BE2C (cell line): ENCODE data around the gene MAPK7.

Experiments
- DNase-seq: peaks from one replicate; pipeline ENCODE4 v3.0.0-alpha.2; 2020
- H3K27me3 ChIP-seq: fragments of 250-450 bp; sonication (Bioruptor Pico); 2 replicates; pipeline ENCODE4 v1.5.1; 2020; ENCODE audit warnings: mild to moderate bottlenecking
- H3K36me3 ChIP-seq: fragments of 250-450 bp; sonication (Bioruptor Pico); 2 replicates; pipeline ENCODE4 v1.5.1; 2020; ENCODE audit warnings: mild to moderate bottlenecking
- H3K4me1 ChIP-seq: fragments of 250-450 bp; sonication (Bioruptor Pico); 2 replicates; pipeline ENCODE4 v1.5.1; 2020
- H3K4me3 ChIP-seq: 2 replicates; pipeline ENCODE4 v1.5.1; 2011; ENCODE audit warnings: low read depth, low read length
- H3K9me3 ChIP-seq: fragments of 250-450 bp; sonication (Bioruptor Pico); 2 replicates; pipeline ENCODE4 v1.5.1; 2020
- TF ChIP-seq, protein P1 (sequence below): IDR thresholded peaks from 2 replicates; pipeline ENCODE4 v1.5.1; 2012; ENCODE audit warnings: mild to moderate bottlenecking, low read depth, low read length

Gene MAPK7

DNA sequence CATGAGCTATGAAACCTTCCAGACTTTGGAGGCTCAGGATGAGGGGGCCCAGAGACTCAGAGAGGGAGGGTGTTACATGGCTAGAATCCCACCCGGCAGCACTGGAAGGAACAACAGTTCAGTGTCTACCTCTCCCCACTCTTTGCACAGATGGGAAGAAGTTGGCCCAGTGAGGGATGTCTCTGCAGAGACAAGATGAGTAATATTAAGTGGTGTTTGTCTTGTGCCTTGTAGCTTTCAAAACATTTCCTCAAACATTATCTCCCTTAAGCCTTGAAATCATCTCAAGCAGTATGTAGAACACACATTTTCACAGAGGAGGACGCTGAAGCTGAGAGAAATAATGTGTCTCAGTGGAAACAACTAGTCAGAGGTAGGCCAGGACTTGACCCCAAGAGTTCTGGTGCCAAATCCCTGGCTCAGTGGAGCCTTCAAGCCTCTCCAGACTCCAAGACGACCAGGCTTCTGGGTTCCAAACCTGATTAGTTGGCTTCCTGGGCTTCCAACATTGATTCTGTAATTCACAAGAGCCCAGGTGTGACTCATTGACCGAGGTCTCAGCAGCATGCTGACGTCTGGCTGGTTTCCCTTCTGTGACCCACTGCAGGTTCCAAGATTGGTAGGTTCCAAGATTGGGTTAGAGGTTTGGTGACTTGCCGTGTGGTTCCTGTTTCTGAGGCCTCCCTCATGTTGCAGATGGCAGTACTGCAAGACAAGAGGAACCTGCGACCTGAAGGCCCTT, 40.1 kb downstream of the MAPK7 start:
- Histone ChIP-seq H3K9me3 (no peaks in the 10 kb centered on the region), H3K36me3 (no peaks in the 10 kb centered on the region), H3K27me3 (no peaks in the 10 kb centered on the region), H3K4me1 (no peaks in the 10 kb centered on the region), H3K4me3 (no peak overlapping the region)
- no peak for DNase-seq
- TF ChIP-seq, protein P1, sequence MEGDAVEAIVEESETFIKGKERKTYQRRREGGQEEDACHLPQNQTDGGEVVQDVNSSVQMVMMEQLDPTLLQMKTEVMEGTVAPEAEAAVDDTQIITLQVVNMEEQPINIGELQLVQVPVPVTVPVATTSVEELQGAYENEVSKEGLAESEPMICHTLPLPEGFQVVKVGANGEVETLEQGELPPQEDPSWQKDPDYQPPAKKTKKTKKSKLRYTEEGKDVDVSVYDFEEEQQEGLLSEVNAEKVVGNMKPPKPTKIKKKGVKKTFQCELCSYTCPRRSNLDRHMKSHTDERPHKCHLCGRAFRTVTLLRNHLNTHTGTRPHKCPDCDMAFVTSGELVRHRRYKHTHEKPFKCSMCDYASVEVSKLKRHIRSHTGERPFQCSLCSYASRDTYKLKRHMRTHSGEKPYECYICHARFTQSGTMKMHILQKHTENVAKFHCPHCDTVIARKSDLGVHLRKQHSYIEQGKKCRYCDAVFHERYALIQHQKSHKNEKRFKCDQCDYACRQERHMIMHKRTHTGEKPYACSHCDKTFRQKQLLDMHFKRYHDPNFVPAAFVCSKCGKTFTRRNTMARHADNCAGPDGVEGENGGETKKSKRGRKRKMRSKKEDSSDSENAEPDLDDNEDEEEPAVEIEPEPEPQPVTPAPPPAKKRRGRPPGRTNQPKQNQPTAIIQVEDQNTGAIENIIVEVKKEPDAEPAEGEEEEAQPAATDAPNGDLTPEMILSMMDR, result no peak

DNA sequence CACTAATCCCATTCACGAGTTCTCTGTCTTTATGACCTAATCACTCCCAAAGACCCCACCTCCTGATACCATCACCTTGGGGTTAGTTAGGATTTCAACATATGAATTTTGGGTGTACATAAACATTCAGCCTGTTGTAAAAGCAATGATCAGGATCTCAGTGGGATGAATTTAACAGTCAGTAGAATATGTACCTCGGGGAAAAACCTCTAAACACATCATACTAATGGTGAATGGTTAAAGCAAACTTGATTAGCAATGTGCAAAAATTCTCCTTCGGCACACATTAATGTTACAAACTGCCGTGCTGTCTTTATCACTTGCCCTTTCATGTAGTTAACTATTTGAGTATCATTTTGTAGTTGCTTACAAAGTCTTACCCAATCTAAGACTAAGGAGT, 42.9 kb downstream of the MAPK7 start:
- no peaks in the 10 kb centered on the region for H3K36me3 ChIP-seq
- no peaks in the 10 kb centered on the region for H3K9me3 ChIP-seq
- TF ChIP-seq, protein P1, result no peak
- no peaks in the 10 kb centered on the region for H3K27me3 ChIP-seq
- DNase-seq, result no peak
- no peaks in the 10 kb centered on the region for H3K4me1 ChIP-seq
- no peak overlapping the region for H3K4me3 ChIP-seq

DNA sequence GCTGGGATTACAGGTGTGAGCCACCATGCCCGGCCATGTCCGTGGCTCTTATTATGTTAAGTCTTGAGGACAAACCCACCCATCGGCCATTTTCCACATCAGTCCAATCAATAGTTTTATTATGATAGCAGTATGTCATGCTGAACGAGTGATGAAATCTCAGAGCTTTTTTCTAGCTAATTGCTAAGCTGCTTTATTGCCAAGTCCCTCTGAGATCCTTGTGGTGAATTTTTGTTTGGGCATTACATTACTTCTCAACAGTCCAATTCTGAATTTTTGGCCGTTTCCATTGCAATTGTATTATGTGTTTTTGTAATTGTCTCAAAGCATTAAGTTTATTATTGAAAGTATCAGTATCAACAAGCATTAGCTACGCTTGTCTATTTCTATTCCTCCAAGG, 43.6 kb downstream of the MAPK7 start:
- H3K9me3 ChIP-seq, result no peaks in the 10 kb centered on the region
- no peak for DNase-seq
- H3K36me3 ChIP-seq, result no peaks in the 10 kb centered on the region
- H3K4me1 ChIP-seq, result no peaks in the 10 kb centered on the region
- H3K4me3 ChIP-seq, result no peak overlapping the region
- TF ChIP-seq, protein P1, result no peak
- H3K27me3 ChIP-seq, result no peaks in the 10 kb centered on the region

DNA sequence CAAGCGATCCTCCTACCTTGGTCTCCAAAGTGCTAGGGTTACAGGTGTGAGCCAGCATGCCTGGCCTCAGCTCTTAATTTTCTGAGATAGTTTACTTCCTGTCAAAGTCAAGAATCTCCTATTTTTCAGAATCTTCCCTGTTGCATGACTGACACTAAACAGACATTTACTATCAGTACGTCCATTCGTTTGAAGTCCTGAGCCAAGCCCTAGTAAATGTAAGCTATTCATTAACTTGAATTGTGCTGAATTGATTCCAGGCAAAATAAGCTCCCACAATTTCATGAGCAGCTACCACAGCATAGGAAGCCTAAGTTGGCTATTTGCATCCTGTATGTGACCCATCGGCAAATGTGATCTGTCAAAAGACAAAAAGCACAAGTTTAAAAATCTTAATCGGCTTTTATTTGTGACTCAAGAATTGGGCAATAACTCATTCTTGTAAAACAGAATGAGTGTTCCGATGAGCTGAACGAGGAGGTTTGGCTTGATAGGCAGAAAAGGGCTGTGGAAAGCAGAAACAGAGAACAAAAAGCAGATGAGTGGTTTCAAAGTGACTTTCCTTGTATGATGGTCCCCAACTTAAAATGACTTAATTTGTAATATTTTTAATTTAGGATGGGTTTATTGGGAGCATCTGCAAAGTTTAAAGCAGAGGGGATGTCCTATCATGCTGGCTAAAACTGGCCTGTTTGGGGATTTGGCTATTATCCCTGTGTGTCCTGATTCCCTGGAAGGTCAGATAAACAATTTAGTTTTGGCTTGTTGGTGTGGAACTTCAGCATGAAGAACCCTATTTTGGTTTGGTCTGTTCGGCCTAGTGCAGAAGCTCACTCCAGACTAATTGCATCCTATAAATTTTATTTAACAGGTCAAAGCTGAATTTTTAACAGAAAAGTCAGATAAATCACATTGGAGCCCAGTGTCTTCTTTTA, 46.9 kb downstream of the MAPK7 start:
- Histone ChIP-seq H3K27me3 (no peaks in the 10 kb centered on the region), H3K9me3 (no peaks in the 10 kb centered on the region), H3K36me3 (no peaks in the 10 kb centered on the region), H3K4me1 (no peaks in the 10 kb centered on the region), H3K4me3 (no peak overlapping the region)
- TF ChIP-seq, protein P1, result no peak
- no peak for DNase-seq

DNA sequence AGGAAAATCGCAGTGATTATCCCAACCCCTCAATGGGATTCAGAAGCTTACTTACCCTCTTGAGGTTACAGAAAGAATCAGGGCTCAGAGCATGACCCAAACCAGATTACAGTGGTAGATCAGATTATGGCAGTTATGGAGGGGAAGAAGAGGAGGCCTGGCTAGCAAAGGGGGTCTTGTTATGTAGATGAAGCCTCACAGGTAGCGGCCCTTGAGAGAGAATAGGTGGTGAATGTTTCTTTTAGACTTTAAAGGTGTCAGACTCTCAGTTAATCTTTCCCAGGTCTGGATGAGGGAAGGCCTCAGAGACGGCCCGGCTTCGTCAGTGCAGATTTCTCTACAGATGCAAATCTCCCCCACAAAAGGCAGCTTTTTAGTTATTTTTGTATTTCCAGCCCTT, 48.3 kb downstream of the MAPK7 start:
- TF ChIP-seq, protein P1, result no peak
- H3K4me3 ChIP-seq, result no peak overlapping the region
- no peaks in the 10 kb centered on the region for H3K9me3 ChIP-seq
- H3K27me3 ChIP-seq, result no peaks in the 10 kb centered on the region
- H3K4me1 ChIP-seq, result no peaks in the 10 kb centered on the region
- no peaks in the 10 kb centered on the region for H3K36me3 ChIP-seq
- no peak for DNase-seq

DNA sequence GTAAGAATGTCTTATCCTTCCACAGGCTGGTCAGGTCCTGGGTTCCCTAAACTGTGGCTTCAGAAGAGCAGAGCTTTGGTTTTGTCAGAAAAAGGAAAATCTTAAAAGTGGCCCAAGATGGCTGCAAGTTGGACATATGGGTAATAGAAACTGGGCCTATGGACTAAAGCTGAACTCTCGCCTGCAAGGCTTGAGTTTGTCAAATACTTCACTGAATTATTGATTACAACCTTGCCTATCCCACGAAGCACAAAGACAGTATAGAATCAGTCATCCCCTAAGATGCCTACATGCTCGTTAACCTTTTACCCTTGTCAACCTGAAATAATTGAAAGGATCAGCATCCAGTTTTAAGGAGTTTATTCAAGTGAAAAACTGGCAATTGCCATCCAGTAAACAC, 53.4 kb downstream of the MAPK7 start:
- no peak overlapping the region for H3K4me3 ChIP-seq
- TF ChIP-seq, protein P1, result no peak
- no peaks in the 10 kb centered on the region for H3K36me3 ChIP-seq
- no peaks in the 10 kb centered on the region for H3K27me3 ChIP-seq
- DNase-seq, result no peak
- no peaks in the 10 kb centered on the region for H3K4me1 ChIP-seq
- H3K9me3 ChIP-seq, result no peaks in the 10 kb centered on the region
